H1 (cell line): ENCODE data around the gene RPP14. TPM values are rescaled to one million over a fixed set of nuclear protein-coding genes. Genes with fewer than 3 reads are reported as not detected.
"Not testable (repeated sequence)": the region's sequence is repeated elsewhere in the genome, so short reads cannot be mapped to it uniquely, and the experiment has no call there.

Experiments
- CTCF ChIA-PET: fragments of 300-600 bp; sonication (Branson Sonifier 250); formaldehyde crosslinking; loops from one replicate; lab custom pipeline; 2021; ENCODE audit not compliant: partially characterized antibody; lab: Charles Lee
- POLR2A ChIA-PET: fragments of 300-600 bp; sonication (Branson Sonifier 250); formaldehyde crosslinking; loops from one replicate; lab custom pipeline; 2021; ENCODE audit warnings: inconsistent platforms; ENCODE audit not compliant: partially characterized antibody; lab: Charles Lee
- DNase-seq, 2 experiments: peaks; one replicate each; pipeline versions ENCODE4 v3.0.0 to v3.0.0-alpha.2; 2010 to 2022; ENCODE audit warnings: low spot score in 2 of 2, low read depth in 1 of 2, mixed read lengths in 1 of 2
- FAIRE-seq: peaks from 2 replicates; lab custom pipeline; 2011; peaks lifted over from hg19 to GRCh38; lab: Jason Lieb, UNC
- H2AFZ ChIP-seq: 2 replicates; pipeline ENCODE4 v1.8.1; 2012; ENCODE audit warnings: low read length, inconsistent platforms
- H2AK5ac ChIP-seq: 2 replicates; pipeline ENCODE4 v1.6.1; 2013; ENCODE audit warnings: low read depth, low read length
- H2BK120ac ChIP-seq: replicated peaks from 2 replicates; pipeline ENCODE3; 2013; ENCODE audit warnings: low read depth, low read length, inconsistent platforms
- H2BK12ac ChIP-seq: 2 replicates; pipeline ENCODE4 v1.6.1; 2013; ENCODE audit warnings: low read depth, low read length
- H2BK15ac ChIP-seq: 2 replicates; pipeline ENCODE4 v1.6.1; 2013; ENCODE audit warnings: low read length
- H2BK20ac ChIP-seq: 2 replicates; pipeline ENCODE4 v1.6.1; 2013; ENCODE audit warnings: low read length
- H2BK5ac ChIP-seq: 2 replicates; pipeline ENCODE4 v1.6.1; 2013; ENCODE audit warnings: low read depth, low read length
- H3K14ac ChIP-seq: 2 replicates; pipeline ENCODE4 v1.6.1; 2013; ENCODE audit warnings: inconsistent platforms; ENCODE audit not compliant: insufficient read length
- H3K18ac ChIP-seq: 2 replicates; pipeline ENCODE4 v1.6.1; 2013; ENCODE audit warnings: low read length; ENCODE audit errors: extremely low read depth
- H3K23ac ChIP-seq: 2 replicates; pipeline ENCODE4 v1.6.1; 2013; ENCODE audit warnings: inconsistent platforms; ENCODE audit not compliant: insufficient read length
- H3K23me2 ChIP-seq: 2 replicates; pipeline ENCODE4 v1.6.1; 2013; ENCODE audit warnings: low read depth, low read length
- H3K27ac ChIP-seq: 2 replicates; pipeline ENCODE4 v1.6.1; 2011; ENCODE audit warnings: low read depth, low read length, inconsistent platforms
- H3K27me3 ChIP-seq, 4 experiments: replicated peaks in 1 of 4; 1 replicate in 1 of 4; 2 replicates in 3 of 4; pipeline versions ENCODE4 v1.6.1 to v1.8.1; 2011 to 2013; ENCODE audit warnings: low read length in 3 of 4, mild to moderate bottlenecking in 3 of 4, inconsistent platforms in 2 of 4, mixed read lengths in 2 of 4, moderate library complexity in 1 of 4; ENCODE audit not compliant: control insufficient read depth in 3 of 4, insufficient read depth in 3 of 4; ENCODE audit errors: extremely low read depth in 1 of 4
- H3K36me3 ChIP-seq, 4 experiments: 2 replicates each; pipeline versions ENCODE4 v1.6.1 to v1.8.1; 2011 to 2013; ENCODE audit warnings: mild to moderate bottlenecking in 4 of 4, low read length in 3 of 4, moderate library complexity in 2 of 4, control low read depth in 1 of 4, inconsistent platforms in 1 of 4; ENCODE audit not compliant: insufficient read depth in 4 of 4, control insufficient read depth in 2 of 4
- H3K4ac ChIP-seq: replicated peaks from 2 replicates; pipeline ENCODE3; 2013; ENCODE audit warnings: low read length, low read depth, mixed read lengths, inconsistent platforms; ENCODE audit not compliant: insufficient read length
- H3K4me1 ChIP-seq, 4 experiments: replicated peaks in 1 of 4; 1 replicate in 1 of 4; 2 replicates in 3 of 4; pipeline versions ENCODE4 v1.6.1 to v1.8.1; 2011 to 2013; ENCODE audit warnings: low read length in 3 of 4, inconsistent platforms in 2 of 4, mixed read lengths in 1 of 4; ENCODE audit not compliant: insufficient read depth in 4 of 4, control insufficient read depth in 3 of 4
- H3K4me2 ChIP-seq, 2 experiments: 2 replicates each; pipeline versions ENCODE4 v1.6.1 to v1.8.1; 2011 to 2013; ENCODE audit warnings: low read depth in 2 of 2, low read length in 2 of 2, control low read depth in 1 of 2, inconsistent platforms in 1 of 2, mild to moderate bottlenecking in 1 of 2; ENCODE audit not compliant: insufficient read depth in 1 of 2
- H3K4me3 ChIP-seq, 4 experiments: fragments of 200-600, 300-600 bp in 1 of 4; sonication (generic), shearing (Covaris generic), sonication (Bioruptor Twin) in 1 of 4; 2 replicates each; pipeline versions ENCODE4 v1.5.1 to v1.8.1; 2011 to 2016; ENCODE audit warnings: low read length in 4 of 4, low read depth in 3 of 4, control low read depth in 2 of 4, inconsistent platforms in 2 of 4, mild to moderate bottlenecking in 2 of 4, mixed read lengths in 1 of 4, moderate library complexity in 1 of 4; ENCODE audit not compliant: insufficient read depth in 2 of 4; ENCODE audit errors: extremely low read depth in 1 of 4
- H3K56ac ChIP-seq: replicated peaks from 2 replicates; pipeline ENCODE3; 2013; ENCODE audit warnings: low read depth, mild to moderate bottlenecking, mixed read lengths, low read length, inconsistent platforms; ENCODE audit not compliant: insufficient read length
- H3K79me1 ChIP-seq: 2 replicates; pipeline ENCODE4 v1.6.1; 2013; ENCODE audit warnings: low read depth, low read length, control low read depth
- H3K79me2 ChIP-seq, 2 experiments: 2 replicates each; pipeline versions ENCODE4 v1.6.1 to v1.8.1; 2012 to 2013; ENCODE audit warnings: low read length in 2 of 2, mild to moderate bottlenecking in 2 of 2, inconsistent platforms in 1 of 2; ENCODE audit not compliant: insufficient read depth in 2 of 2, control insufficient read depth in 1 of 2
- H3K9ac ChIP-seq, 4 experiments: replicated peaks in 1 of 4; 1 replicate in 1 of 4; 2 replicates in 3 of 4; pipeline versions ENCODE4 v1.6.1 to v1.8.1; 2011 to 2013; ENCODE audit warnings: low read depth in 3 of 4, low read length in 3 of 4, control low read depth in 2 of 4, mild to moderate bottlenecking in 2 of 4, moderate library complexity in 2 of 4, inconsistent platforms in 1 of 4; ENCODE audit errors: extremely low read depth in 1 of 4
- H3K9me3 ChIP-seq, 2 experiments: 2 replicates each; pipeline versions ENCODE4 v1.6.1 to v1.8.1; 2012 to 2013; ENCODE audit warnings: mild to moderate bottlenecking in 2 of 2, moderate library complexity in 2 of 2, control low read depth in 1 of 2, inconsistent platforms in 1 of 2, low read depth in 1 of 2, low read length in 1 of 2, mixed read lengths in 1 of 2; ENCODE audit not compliant: insufficient read depth in 2 of 2
- H4K20me1 ChIP-seq, 2 experiments: replicated peaks in 1 of 2; 2 replicates each; pipeline versions ENCODE3 to v1.8.1; 2011 to 2013; ENCODE audit warnings: inconsistent platforms in 2 of 2, low read length in 2 of 2, mild to moderate bottlenecking in 1 of 2; ENCODE audit not compliant: insufficient read depth in 2 of 2, control insufficient read depth in 1 of 2
- H4K5ac ChIP-seq: 2 replicates; pipeline ENCODE4 v1.6.1; 2013; ENCODE audit warnings: low read length, low read depth, mixed read lengths, inconsistent platforms; ENCODE audit not compliant: insufficient read length
- H4K8ac ChIP-seq: 2 replicates; pipeline ENCODE4 v1.8.0; 2013; ENCODE audit warnings: mild to moderate bottlenecking, moderate library complexity, low read length, inconsistent platforms; ENCODE audit not compliant: insufficient read depth; ENCODE audit errors: extremely low read depth
- H4K91ac ChIP-seq: replicated peaks from 2 replicates; pipeline ENCODE3; 2013; ENCODE audit warnings: low read length, mixed read lengths, inconsistent platforms; ENCODE audit not compliant: insufficient read length
- whole genome bisulfite sequencing, 2 experiments: shearing (Covaris generic) in 1 of 2; methylation state at CpG; one replicate each; pipeline versions ENCODE4 v1.1.6 to v1.1.7; 2013 to 2015; ENCODE audit warnings: low lambda C conversion rate in 2 of 2, mixed read lengths in 2 of 2, inconsistent platforms in 1 of 2, low coverage in 1 of 2, missing lambda C conversion rate in 1 of 2; ENCODE audit not compliant: insufficient replicate concordance in 2 of 2, insufficient coverage in 1 of 2, insufficient read length in 1 of 2; ENCODE audit errors: extremely low coverage in 1 of 2, missing lambda C conversion rate in 1 of 2; 5-methylcytosine and 5-hydroxymethylcytosine counted together
- polyA plus RNA-seq, 7 experiments: library from polyadenylated mRNA; depleted of rRNA in 3 of 7; stranded (reverse) in 5 of 7; unstranded in 2 of 7; fragments of >200 nt in 5 of 7; fragments of 200-250 nt in 2 of 7; gene quantifications; 1 replicate in 5 of 7; 2 replicates in 1 of 7; 4 replicates in 1 of 7; pipeline versions ENCODE4 v1.2.1 to v1.2.3, GENCODE V29; 2011 to 2013; ENCODE audit warnings: missing spikeins in 2 of 7, mixed read lengths in 2 of 7
- total RNA-seq: library from RNA; stranded (reverse); fragmentation: NEBNext Ultra II Directional; extraction: Animal tissue kit (Norgen Biotek cat#: 25700); gene quantifications from 2 replicates; pipeline ENCODE4 v1.2.1, GENCODE V29; 2021

The RPP14 gene
- total and polyA plus RNA-seq, 2 of the 8 experiments (the other 6 are each of a cell fraction or from before 2014, with no cell fraction given), result 11.7 to 23.4 TPM

DNA sequence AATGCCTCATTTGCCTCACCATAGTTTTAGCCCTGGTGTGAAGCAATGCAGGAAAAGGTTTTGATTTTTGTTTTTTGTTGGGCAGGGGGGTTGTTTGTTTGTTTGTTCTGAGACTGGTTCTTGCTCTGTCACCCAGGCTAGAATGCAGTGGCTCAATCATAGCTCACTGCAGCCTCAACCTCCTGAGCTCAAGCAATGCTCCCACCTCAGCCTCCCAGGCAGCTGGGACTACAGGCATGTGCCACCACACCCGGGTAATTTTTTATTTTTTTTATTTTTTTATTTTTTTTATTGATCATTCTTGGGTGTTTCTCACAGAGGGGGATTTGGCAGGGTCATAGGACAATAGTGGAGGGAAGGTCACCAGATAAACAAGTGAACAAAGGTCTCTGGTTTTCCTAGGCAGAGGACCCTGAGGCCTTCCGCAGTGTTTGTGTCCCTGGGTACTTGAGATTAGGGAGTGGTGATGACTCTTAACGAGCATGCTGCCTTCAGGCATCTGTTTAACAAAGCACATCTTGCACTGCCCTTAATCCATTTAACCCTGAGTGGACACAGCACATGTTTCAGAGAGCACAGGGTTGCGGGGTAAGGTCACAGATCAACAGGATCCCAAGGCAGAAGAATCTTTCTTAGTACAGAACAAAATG, 17.0 kb upstream of the RPP14 start:
- H2BK120ac ChIP-seq, FAIRE-seq, H3K4me1 ChIP-seq, H3K4me3 ChIP-seq, H4K5ac ChIP-seq, H3K4me2 ChIP-seq, H3K4ac ChIP-seq, H3K27ac ChIP-seq, DNase-seq, H3K9ac ChIP-seq, H3K23ac ChIP-seq, H2BK15ac ChIP-seq, H3K56ac ChIP-seq, H3K18ac ChIP-seq, H3K23me2 ChIP-seq, H3K79me1 ChIP-seq, H2AFZ ChIP-seq, H3K27me3 ChIP-seq, H3K79me2 ChIP-seq, H2AK5ac ChIP-seq, H2BK5ac ChIP-seq, POLR2A ChIA-PET, H3K14ac ChIP-seq, H4K8ac ChIP-seq, H3K36me3 ChIP-seq, H2BK12ac ChIP-seq, H2BK20ac ChIP-seq, H4K20me1 ChIP-seq, H4K91ac ChIP-seq, H3K9me3 ChIP-seq: not testable (repeated sequence)
- 100% methylated on average over 2 of the region's 4 CpGs; no CpG with 5 or more reads in 1 of the 2 experiments for WGBS, 2 experiments
- CTCF ChIA-PET, result interaction anchor here (0.6 to 1.5 kb wide), 3 partner anchors 11 to 281 kb away, joined by 3 to 5 read pairs (median 3); partner anchors contain the start of gene FLNB

- H3K79me1 ChIP-seq, H3K27ac ChIP-seq, H3K9me3 ChIP-seq, H3K36me3 ChIP-seq, H3K23me2 ChIP-seq, H3K4ac ChIP-seq, H3K56ac ChIP-seq, CTCF ChIA-PET, H2BK15ac ChIP-seq, H2BK12ac ChIP-seq, H2BK20ac ChIP-seq, H3K27me3 ChIP-seq, FAIRE-seq, H2BK5ac ChIP-seq, H2AK5ac ChIP-seq, H3K4me2 ChIP-seq, H2BK120ac ChIP-seq, H3K23ac ChIP-seq, H3K4me3 ChIP-seq, H4K20me1 ChIP-seq, H3K4me1 ChIP-seq, H3K14ac ChIP-seq, H4K5ac ChIP-seq, H3K9ac ChIP-seq, H3K79me2 ChIP-seq, DNase-seq, H3K18ac ChIP-seq, H4K8ac ChIP-seq, POLR2A ChIA-PET, H2AFZ ChIP-seq, H4K91ac ChIP-seq: not testable (repeated sequence)
- WGBS, 2 experiments, result no CpG with 5 or more reads among the region's 33 CpGs
Observed at GRCh38 chr3:58290446-58290845, 15.6 kb upstream of the RPP14 start.
